Left lobe of liver (tissue), 2 donors: ENCODE measurements around the gene NALCN. TPM values are rescaled to one million over a fixed set of nuclear protein-coding genes. Genes with fewer than 3 reads are reported as not detected.
"Not testable (repeated sequence)": the region's sequence is repeated elsewhere in the genome, so short reads cannot be mapped to it uniquely, and the experiment has no call there.

ENCODE experiments used
- ATAC-seq: fragments of 200-7000 bp; cut with Tn5 transposase; one replicate; pipeline ENCODE4 v1.9.1; 2020; ENCODE audit warnings: mild to moderate bottlenecking, moderate library complexity
- DNase-seq: peaks from one replicate; pipeline ENCODE4 v3.0.0-alpha.2; 2020; ENCODE audit warnings: low spot score
- total RNA-seq: library from RNA; stranded (reverse); gene quantifications from one replicate; pipeline ENCODE4 v1.2.1, GENCODE V29; 2021
- donor health status: DM: no; HTN: no; CAD: no; lungs with moderate emphysema.
- donor health status: DM: no; HTN: yes; CAD: no.

The NALCN gene
- total RNA-seq, 1 donor from 2014 or later = 0.48 TPM

GRCh38 chr13:101343128-101343787 is 73.0 kb downstream of the NALCN start:
- ATAC-seq = no peak
- DNase-seq = no peak

DNA sequence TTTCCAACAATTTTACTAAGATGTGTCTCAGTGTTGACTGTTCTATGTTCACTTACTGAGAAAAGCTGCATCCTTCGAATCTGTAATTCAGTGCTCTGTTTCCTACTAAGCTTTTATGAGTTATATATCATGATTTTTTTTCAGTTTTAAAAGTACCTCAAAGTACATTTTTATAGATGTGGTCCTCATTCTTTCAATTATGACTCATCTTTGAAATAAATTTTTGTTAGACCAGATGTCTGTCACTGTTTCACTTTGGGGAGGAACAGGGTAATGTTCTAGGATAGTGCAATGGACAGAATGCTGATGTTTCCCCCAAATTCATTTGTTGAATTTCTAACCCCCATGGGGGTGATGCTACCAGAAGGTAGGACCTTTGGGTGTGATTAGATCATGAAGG is 74.8 kb downstream of the NALCN start:
- no peak for ATAC-seq
- no peak for DNase-seq

DNA sequence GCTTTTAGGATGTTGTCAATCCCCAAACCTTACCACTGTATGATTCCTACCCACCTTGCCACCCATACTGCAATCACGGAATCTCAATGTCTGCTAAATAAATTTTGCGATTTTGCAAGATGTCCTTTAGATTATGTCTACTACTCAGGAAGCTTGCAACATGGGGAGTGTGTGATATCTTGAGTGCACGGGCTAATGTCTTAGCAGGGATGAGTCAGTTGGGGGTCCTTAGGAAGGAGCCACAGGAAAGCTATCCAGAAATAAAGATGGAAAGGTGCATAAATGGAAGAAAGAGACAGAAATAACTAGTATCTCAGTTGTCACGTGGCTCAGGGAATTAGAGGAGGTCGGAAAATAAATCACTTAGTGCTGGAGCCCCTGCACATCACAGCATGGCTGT is 77.1 kb downstream of the NALCN start:
- ATAC-seq (no peak), DNase-seq (no peak)

DNA sequence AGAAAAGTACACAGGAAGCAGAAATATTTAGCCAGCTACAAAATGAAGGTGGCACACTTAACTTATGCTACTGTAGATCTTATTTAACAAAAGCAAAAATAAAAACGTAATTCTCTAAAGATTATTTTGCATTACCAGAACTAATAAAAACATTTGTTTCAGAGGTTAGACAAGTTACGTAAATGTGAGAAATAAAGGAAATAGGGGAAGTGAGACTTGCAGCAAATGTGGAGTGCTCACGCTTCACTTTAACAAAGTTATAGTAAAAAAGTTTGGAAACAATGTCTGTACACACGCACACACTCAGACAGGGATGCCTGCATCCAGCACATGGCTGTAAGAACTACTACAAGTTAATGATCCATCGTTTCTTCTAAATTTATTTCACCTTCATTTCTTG is 83.7 kb downstream of the NALCN start:
- ATAC-seq (no peak), DNase-seq (no peak)

DNA sequence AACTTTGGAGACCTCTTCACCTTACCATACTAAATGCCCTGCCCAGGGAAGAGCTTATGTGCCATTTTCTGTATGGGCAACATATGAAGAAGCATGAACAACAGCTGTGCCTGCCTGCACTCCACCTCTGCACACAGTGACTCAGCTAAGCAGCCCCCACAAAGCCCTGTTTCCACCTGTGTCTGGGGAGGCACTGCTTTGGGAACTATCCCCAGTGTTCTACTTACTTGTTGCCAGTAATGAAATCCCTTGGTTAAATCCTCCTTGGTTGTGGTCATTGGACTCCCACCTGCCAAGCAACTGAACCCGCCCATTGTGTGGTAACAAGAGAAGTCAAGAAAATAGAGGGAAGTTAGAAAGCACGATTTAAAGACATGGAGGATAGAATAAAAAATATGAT is 84.6 kb downstream of the NALCN start:
- ATAC-seq = no peak
- DNase-seq = no peak

DNA sequence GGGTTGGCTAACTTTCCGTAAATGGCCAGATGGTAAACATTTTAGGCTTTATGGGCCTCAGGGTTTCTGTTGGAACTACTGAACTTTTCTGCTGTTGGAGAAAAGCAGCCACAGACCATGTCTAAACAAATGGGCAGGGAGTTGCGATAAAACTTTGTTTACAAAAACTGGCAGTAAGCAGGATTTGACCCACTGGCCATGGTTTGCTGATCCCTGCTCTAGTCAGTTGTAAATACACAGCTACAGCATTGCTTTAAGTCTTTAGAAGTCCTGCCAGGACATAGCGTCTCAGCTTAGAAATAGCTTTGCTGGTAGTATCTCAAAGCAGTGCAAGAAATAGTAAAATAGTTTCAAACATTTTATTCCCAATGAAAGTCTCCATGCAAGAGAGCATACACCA is 88.4 kb downstream of the NALCN start:
- DNase-seq (no peak), ATAC-seq (no peak)

DNA sequence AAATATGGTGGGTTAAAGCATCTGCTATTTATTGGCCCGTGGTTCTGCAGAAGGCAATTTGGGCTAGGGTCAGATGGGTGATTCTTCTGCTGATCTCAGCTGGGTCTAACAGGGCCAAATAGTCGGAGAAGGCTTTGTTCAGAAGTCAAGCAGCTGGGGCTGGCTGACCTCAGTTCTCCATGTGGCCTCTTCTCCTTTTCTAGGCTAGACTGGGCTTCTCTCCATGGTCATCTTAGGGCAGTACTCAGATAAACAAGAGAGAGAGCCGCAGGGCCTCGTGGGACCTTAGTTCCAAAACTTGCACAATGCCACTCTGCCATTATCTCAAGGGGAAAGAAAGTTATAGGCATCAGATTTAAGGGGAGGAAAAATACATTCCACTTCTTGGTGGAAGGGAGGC is 89.6 kb downstream of the NALCN start:
- DNase-seq (no peak), ATAC-seq (no peak)

GRCh38 chr13:101325423-101325822 is 90.9 kb downstream of the NALCN start:
- ATAC-seq = no peak
- no peak for DNase-seq

GRCh38 chr13:101323601-101324000 is 92.7 kb downstream of the NALCN start:
- ATAC-seq (no peak), DNase-seq (no peak)

- DNase-seq = no peak
- ATAC-seq = no peak
These were observed 98.3 kb downstream of the NALCN start for GRCh38 chr13:101317986-101318523.

GRCh38 chr13:101313479-101313878 is 102.8 kb downstream of the NALCN start:
- DNase-seq, ATAC-seq: not testable (repeated sequence)

DNA sequence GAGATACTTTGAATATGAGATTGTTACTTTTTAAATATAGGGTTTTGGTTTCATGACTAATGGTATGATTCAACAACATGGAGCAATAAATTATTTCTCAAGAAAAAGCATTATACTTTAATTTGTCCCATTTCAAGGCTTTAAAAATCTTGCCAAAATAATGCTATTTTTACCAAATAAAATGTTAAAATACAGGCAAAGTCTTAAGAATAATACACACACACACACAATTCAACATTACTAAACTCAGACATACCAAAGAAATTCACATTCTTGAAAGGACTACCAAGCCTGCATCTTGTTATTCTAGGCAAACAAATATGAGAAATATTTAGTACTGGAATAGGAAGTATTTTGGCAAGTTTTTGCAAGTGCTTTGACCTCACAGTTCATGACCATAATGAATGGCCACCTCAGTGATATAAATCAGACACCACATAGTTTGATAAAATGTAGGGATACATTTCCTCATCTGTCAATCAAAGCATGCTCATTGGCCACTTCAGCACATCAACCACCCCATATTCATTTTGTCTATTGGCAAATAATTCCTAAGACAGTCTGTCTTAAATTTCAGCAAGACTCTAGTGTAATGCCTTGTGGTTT is 107.2 kb downstream of the NALCN start:
- DNase-seq (no peak), ATAC-seq (no peak)

DNA sequence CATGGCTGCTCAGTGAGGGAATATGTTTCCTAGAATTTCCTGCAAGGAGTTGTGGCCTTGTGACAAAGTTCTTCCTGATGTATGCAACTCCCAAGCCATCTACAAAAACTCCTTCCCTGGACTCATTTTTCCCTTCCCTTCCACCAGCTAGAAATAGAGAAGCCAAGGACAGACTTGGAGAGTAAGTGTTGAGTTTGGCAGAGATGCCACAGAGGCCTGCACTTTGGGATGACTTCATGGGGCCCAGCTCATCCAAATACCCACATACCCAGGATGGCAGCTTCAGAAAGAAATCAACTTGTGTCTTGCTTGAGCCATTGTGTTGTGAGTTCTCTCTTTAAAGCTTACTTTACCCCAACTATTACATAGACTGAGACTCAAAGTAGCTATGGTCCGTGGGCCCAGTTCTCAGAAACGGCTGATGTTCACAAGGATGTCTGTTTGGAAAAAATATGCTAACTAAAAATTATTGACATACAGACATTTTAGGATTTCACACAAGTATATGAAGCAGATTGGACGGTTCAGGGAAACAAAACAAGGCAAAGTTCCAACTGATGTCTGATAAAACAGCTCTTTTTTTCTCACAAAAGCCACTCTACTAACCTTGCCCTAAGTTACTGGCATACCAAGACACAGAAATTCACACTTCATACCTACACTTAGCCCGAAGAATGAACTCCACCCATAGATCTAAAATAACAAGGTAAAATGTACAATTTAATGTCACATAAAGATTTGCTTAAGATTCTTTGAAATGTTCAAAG is 107.9 kb downstream of the NALCN start:
- ATAC-seq = no peak
- DNase-seq = no peak

DNA sequence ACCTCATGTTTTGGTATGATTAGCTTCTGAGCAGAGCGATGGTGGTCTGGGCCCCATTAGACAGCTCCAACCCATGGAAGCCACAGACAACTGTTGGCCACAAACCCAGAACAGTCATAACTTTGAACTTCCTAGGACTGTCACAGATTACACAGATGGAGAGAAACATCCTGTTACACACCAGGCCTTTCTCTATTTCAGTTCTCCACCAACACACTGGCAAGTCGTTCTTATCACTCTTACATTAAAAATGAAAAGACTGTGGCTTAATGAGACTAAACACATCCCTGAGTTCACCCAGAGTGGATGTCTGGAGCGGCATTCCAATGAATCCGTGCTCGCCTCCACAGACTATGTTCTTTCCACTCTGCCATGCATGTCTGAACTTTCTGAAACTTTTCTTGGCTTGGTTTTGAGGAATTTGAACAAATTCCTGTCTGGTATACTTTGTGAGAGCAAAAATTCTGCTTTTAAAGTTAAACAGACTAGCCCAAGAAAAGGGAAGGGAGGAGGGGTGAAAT is 109.1 kb downstream of the NALCN start:
- ATAC-seq (peak; percentile 52), DNase-seq (no peak)

- DNase-seq = no peak
- no peak for ATAC-seq
These were observed 109.5 kb downstream of the NALCN start for GRCh38 chr13:101306773-101307172.

GRCh38 chr13:101305981-101306411 is 110.3 kb downstream of the NALCN start:
- DNase-seq (no peak), ATAC-seq (no peak)

GRCh38 chr13:101303521-101303920 is 112.8 kb downstream of the NALCN start:
- ATAC-seq (no peak), DNase-seq (no peak)

DNA sequence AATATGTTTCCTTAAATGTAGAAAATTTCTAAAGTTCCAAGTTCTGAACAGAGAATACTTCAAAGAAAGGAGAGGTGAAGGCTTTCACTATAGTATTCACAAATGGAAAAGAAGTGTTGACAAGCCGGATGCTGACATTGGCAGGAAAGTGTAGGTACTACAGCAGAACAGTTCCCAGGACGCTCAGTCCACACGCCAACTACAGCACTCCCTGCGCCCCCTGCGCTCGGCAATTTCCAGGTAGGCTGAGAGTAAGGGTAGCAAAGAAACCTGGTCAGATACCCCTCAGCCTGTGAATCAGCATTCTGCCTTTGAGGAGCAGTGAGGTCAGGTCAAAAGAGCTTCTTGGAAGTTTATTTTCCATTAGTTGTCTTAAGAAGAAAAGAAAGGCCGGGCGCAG is 115.3 kb downstream of the NALCN start:
- DNase-seq (no peak), ATAC-seq (no peak)

DNA sequence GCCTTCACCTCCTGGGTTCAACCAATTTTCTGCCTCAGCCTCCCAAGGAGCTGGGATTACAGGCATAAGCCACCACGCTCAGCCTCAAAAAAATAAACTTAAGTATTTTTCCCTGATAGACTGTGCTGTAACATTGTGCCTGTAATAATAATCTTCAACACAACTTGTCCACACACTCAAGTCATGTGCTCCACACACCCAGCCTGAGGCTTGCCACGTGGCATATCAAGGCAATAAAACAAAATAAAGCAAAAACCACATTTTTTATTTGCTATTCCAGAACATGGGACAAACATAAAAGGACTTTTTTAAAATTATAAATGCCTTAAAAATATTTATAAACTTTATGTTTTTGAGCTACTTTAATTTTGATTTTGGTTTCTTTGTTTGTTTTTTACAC is 115.8 kb downstream of the NALCN start:
- ATAC-seq (no peak), DNase-seq (no peak)

GRCh38 chr13:101298517-101298916 is 117.8 kb downstream of the NALCN start:
- ATAC-seq (no peak), DNase-seq (no peak)

DNA sequence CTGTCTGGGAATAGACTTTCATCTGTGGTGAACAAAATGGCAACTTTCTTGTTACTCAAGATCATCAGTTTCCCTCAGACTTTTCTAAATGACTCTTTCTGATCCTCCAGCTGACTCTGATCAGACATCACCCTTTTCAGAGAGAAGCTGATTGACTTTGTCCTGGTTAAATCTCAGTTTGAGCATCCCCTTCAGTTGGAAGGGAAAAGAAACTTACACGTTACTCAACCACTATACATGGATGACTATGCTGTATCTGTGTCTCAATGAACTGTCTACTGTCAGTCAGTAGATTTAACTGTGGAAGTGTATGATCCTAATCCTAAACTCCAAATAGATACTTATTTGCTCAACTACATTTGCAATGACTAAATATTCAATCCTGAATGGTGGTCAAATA is 118.5 kb downstream of the NALCN start:
- ATAC-seq (no peak), DNase-seq (no peak)

- ATAC-seq (no peak), DNase-seq (no peak)
These were observed 123.6 kb downstream of the NALCN start for GRCh38 chr13:101292711-101293110.
